ENCODE results near the gene SLC24A1. TPM values are rescaled to one million over a fixed set of nuclear protein-coding genes. Genes with fewer than 3 reads are reported as not detected.

Gene SLC24A1
- total and polyA plus RNA-seq, 2 of the 4 experiments (the other 2 are of a cell fraction), result 3.6 to 4.9 TPM

- H4K8ac ChIP-seq (ENCODE audit: low read depth in 2 of 2, low read length in 2 of 2), result no peak overlapping the region
- H2AK5ac ChIP-seq (ENCODE audit: low read depth, low read length), result no peak overlapping the region
- H2BK20ac ChIP-seq (ENCODE audit: low read depth, low read length), result no peak overlapping the region
- H3K4ac ChIP-seq (ENCODE audit: low read depth, low read length), result no peak overlapping the region
- no peak overlapping the region for H4K5ac ChIP-seq (ENCODE audit: low read depth, low read length)
- H2BK5ac ChIP-seq (ENCODE audit: low read depth, low read length, poor library complexity, severe bottlenecking), result no peak overlapping the region
- no peak overlapping the region for H3K4me3 ChIP-seq (ENCODE audit: insufficient read depth, low read depth, low read length)
- in situ Hi-C loops (cut with MboI; ENCODE audit: low sequenced_read_pairs), result no loop called here
- no peaks in the 10 kb centered on the region for H3K9me3 ChIP-seq (ENCODE audit: control insufficient read depth, insufficient read depth, low read length)
- WGBS, 2 experiments (ENCODE audit: extremely low coverage in 2 of 2, insufficient read length in 1 of 2), result no CpG with 5 or more reads among the region's 1 CpG
- H3K27ac ChIP-seq (ENCODE audit: insufficient read depth, low read length), result no peak overlapping the region
- BruUV-seq (replicated peaks), result TSS peak; percentile 58
- ATAC-seq (ENCODE audit: low read depth), result peak; percentile 25; the same call in 1 of the 2 replicates
- H3K14ac ChIP-seq (replicated peaks; ENCODE audit: low read depth, low read length), result 0 out of 2 replicates have a peak overlapping the region, but pooled peaks have one; percentile 60
- H3K36me3 ChIP-seq (ENCODE audit: control insufficient read depth, insufficient read depth, low read length), result peaks cover 13% of the 10 kb centered on the region
- no peak overlapping the region for H2BK15ac ChIP-seq (ENCODE audit: low read depth, low read length)
- H3K56ac ChIP-seq (ENCODE audit: extremely low read depth, insufficient read depth, low read length), result no peak overlapping the region
- no peak overlapping the region for H4K91ac ChIP-seq (ENCODE audit: insufficient read depth, low read depth, low read length)
- H3K27me3 ChIP-seq (ENCODE audit: control insufficient read depth, insufficient read depth, low read length), result no peaks in the 10 kb centered on the region
- ChIA-PET CTCF (no interaction called here), POLR2A (ENCODE audit: unreplicated experiment) (no interaction called here)
- dilution Hi-C loops (cut with HindIII; ENCODE audit: low sequenced_read_pairs, unreplicated experiment), result no loop called here
- no peak overlapping the region for H2AFZ ChIP-seq (replicated peaks; ENCODE audit: low read length, poor library complexity)
- no peaks in the 10 kb centered on the region for H4K20me1 ChIP-seq (ENCODE audit: insufficient read depth, low read length)
- no peak overlapping the region for H2BK120ac ChIP-seq (ENCODE audit: low read depth, low read length)
- TF ChIP-seq SMC3 (IDR thresholded peaks at IDR 0.05; ENCODE audit: low read depth, low read length), result no peak
- no peak for TF ChIP-seq ELK1 (IDR thresholded peaks at IDR 0.05; ENCODE audit: borderline replicate concordance, low read depth, low read length)
- TF ChIP-seq USF2 (IDR thresholded peaks at IDR 0.05; ENCODE audit: low read depth, low read length), result no peak
- TF ChIP-seq POLR2A (IDR thresholded peaks at IDR 0.05; ENCODE audit: low read depth, low read length), result no peak
- no peak for TF ChIP-seq MXI1 (IDR thresholded peaks at IDR 0.05; ENCODE audit: borderline replicate concordance, low read depth, low read length)
- TF ChIP-seq BHLHE40 (IDR thresholded peaks at IDR 0.05; ENCODE audit: low read depth, low read length), result no peak
- TF ChIP-seq FOS (IDR thresholded peaks at IDR 0.05; ENCODE audit: low read depth, low read length), result no peak
- TF ChIP-seq CEBPB (IDR thresholded peaks at IDR 0.05; ENCODE audit: low read depth, low read length), result no peak
- no peak overlapping the region for H3K9ac ChIP-seq (ENCODE audit: low read depth, low read length)
- no peak overlapping the region for H3K23ac ChIP-seq (ENCODE audit: low read depth, low read length)
- H3K9me1 ChIP-seq (ENCODE audit: insufficient read depth, low read length), result peaks cover 17% of the 10 kb centered on the region
- intact Hi-C loops (cut with micrococcal nuclease), result no loop called here
- H3K18ac ChIP-seq (ENCODE audit: low read depth, low read length), result no peak overlapping the region
- no peak overlapping the region for H3K4me2 ChIP-seq (ENCODE audit: low read depth, low read length)
- H2AK9ac ChIP-seq (replicated peaks; ENCODE audit: low read depth, low read length, poor library complexity), result no peak overlapping the region
- DNase-seq, result peak; percentile 13
- H3K79me1 ChIP-seq (ENCODE audit: low read depth in 1 of 2, low read length in 2 of 2), result no peaks in the 10 kb centered on the region
- peaks cover 17% of the 10 kb centered on the region for H3K4me1 ChIP-seq (ENCODE audit: control insufficient read depth, insufficient read depth, low read length)
Measured at GRCh38 chr15:65655026-65655425, 33.3 kb downstream of the SLC24A1 start.
